HUES64 (cell line): Measurements from ENCODE around the gene SLC4A5.
"Not testable (repeated sequence)": the region's sequence is repeated elsewhere in the genome, so short reads cannot be mapped to it uniquely, and the experiment has no call there.

Source experiments
- H3K27ac ChIP-seq: 2 replicates; pipeline ENCODE4 v1.7.0; 2013; ENCODE audit warnings: low read depth, low read length, inconsistent platforms
- H3K27me3 ChIP-seq: 2 replicates; pipeline ENCODE4 v1.6.1; 2013; ENCODE audit warnings: mild to moderate bottlenecking, low read length; ENCODE audit not compliant: insufficient read depth
- H3K36me3 ChIP-seq: 2 replicates; pipeline ENCODE4 v1.6.1; 2013; ENCODE audit warnings: mild to moderate bottlenecking, low read length; ENCODE audit not compliant: insufficient read depth
- H3K4me1 ChIP-seq: 2 replicates; pipeline ENCODE4 v1.6.1; 2013; ENCODE audit warnings: mild to moderate bottlenecking, low read length, moderate library complexity; ENCODE audit not compliant: insufficient read depth
- H3K4me3 ChIP-seq: 2 replicates; pipeline ENCODE4 v1.5.1; 2013; ENCODE audit warnings: mild to moderate bottlenecking, low read length, moderate library complexity
- H3K9ac ChIP-seq: 2 replicates; pipeline ENCODE4 v1.6.1; 2013; ENCODE audit warnings: mild to moderate bottlenecking, low read depth, low read length
- H3K9me3 ChIP-seq: 2 replicates; pipeline ENCODE4 v1.6.1; 2013; ENCODE audit warnings: low read depth, low read length; ENCODE audit not compliant: insufficient read depth
- WGBS: fragments of 150-250, 120-280 bp; methylation state at CpG from one replicate; pipeline ENCODE4 v1.1.7; 2013; ENCODE audit warnings: missing lambda C conversion rate; 5-methylcytosine and 5-hydroxymethylcytosine counted together

SLC4A5 gene

DNA sequence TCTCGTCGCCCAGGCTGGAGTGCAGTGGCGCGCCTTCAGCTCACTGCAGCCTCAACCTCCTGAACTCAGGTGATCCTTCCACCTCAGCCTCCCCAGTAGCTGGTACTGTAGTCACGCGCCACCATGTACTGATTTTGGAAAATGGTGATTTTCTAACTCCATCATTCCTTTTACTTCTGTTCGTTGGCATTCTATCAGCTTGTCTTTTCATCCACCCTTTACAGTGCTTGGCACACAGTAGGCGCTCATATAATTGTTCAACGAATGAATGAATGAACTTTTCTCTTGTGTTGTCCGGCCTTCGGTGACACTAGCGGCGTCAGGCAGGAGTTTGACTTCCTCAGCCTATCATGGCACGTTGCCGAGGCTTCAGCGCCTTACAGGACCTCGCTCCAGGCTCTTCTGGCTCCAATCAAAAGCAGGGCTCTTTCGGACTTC lies 145.2 kb downstream of the SLC4A5 start:
- Histone ChIP-seq H3K27ac (peak overlapping the region; percentile 10; the same call in 1 of the 2 replicates), H3K9ac (no peak overlapping the region), H3K36me3 (peaks cover 23% of the 10 kb centered on the region), H3K27me3 (peaks cover 3% of the 10 kb centered on the region; the same call in 1 of the 2 replicates), H3K9me3 (no peaks in the 10 kb centered on the region), H3K4me3 (peak overlapping the region; percentile 75), H3K4me1 (peaks cover 11% of the 10 kb centered on the region)
- 34% methylated on average over 18 of the region's 18 CpGs for WGBS

DNA sequence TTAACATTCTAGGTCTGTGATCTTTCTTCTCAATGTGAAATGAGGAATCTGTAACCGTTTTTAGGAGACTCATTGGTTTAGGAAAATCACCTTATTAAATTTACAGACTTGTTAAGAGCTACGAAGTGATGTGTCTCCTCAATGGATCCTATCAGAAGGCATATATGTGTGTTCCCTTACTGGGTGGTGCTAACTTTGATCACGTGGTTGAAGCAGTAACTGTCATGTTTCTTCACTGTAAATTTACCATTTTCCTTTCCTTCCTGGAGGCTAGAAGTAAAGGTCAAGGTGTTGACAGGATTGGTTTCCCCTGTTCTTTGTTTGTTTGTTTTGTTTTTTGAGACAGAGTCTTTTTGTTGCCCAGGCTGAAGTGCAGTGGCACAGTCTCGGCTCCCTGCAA lies 146.2 kb downstream of the SLC4A5 start:
- Histone ChIP-seq H3K27me3 (peaks cover 3% of the 10 kb centered on the region; the same call in 1 of the 2 replicates), H3K4me3 (no peak overlapping the region), H3K4me1 (peaks cover 15% of the 10 kb centered on the region), H3K9ac (no peak overlapping the region), H3K27ac (no peak overlapping the region), H3K9me3 (no peaks in the 10 kb centered on the region), H3K36me3 (peaks cover 15% of the 10 kb centered on the region)
- WGBS, result 93% methylated on average over 3 of the region's 4 CpGs

DNA sequence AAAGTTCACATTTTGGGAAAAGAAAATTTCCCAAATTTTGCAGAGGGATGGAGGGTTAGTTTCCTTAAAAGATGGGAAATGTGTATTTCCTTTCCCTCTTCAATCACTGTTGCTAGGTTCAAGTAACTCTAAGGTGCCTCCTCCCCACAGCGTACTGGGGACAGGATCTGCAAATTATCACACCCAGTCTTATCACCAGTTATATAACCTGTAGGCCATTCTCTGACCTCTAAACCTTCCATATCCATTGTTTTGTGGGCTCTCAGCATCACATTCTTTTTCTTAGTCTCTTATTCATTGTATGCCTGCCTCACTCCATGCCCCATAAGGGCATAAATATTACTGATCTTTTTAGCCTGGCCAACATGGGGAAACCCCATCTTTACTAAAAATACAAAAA lies 148.4 kb downstream of the SLC4A5 start:
- Histone ChIP-seq H3K9ac (no peak overlapping the region), H3K36me3 (no peaks in the 10 kb centered on the region), H3K27me3 (peaks cover 3% of the 10 kb centered on the region; the same call in 1 of the 2 replicates), H3K27ac (no peak overlapping the region), H3K4me3 (no peak overlapping the region), H3K4me1 (peaks cover 8% of the 10 kb centered on the region), H3K9me3 (no peaks in the 10 kb centered on the region)
- 93% methylated on average over 1 of the region's 1 CpG for WGBS

DNA sequence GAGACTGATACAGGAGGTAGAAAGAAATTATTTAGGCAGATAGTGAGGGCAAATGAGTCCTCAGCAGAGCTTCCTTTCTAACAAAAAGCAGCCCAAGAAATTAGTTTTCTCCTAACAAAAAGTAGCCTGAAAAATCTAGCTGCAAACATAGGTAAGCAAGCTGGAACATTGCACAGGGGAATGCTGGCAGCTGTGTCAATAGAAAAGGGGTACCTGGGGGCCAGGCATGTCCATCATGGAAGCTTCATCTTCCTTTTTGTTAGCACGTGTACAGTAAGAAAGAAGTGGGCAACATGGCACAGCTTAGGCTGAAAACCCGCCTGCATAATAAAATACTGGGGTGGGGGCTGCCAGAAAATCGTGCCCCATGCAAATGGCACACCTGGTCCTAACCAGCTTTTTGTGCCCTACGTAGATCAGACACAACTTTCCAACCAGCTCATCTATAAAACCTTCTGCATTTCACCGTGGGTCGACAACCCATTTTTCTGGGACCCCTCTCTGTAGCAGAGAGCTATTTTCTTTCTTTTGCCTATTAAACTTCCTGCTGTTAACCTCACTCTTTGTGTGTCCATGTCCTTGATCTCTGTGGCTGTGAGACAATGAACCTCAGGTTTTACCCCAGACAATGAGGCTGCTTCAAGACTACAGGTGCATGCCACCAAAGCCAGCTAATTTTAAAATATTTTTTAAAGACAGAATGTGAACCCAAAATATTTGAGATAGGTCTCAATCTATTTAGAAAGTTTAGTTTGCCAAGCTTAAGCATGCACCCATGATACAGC lies 151.4 kb downstream of the SLC4A5 start:
- 82% methylated on average over 6 of the region's 6 CpGs for WGBS

GRCh38 chr2:74188696-74189095 lies 154.5 kb downstream of the SLC4A5 start:
- Histone ChIP-seq H3K36me3 (no peaks in the 10 kb centered on the region), H3K9me3 (no peaks in the 10 kb centered on the region), H3K4me3 (no peak overlapping the region), H3K4me1 (peaks cover 19% of the 10 kb centered on the region), H3K27ac (0 out of 2 replicates have a peak overlapping the region, but pooled peaks have one; percentile 52), H3K27me3 (no peaks in the 10 kb centered on the region), H3K9ac (no peak overlapping the region)
- WGBS, result 91% methylated on average over 3 of the region's 3 CpGs

More for the DNA sequence above, 151.4 kb downstream of the SLC4A5 start:
- no peak overlapping the region for H3K4me3 ChIP-seq
- H3K9me3 ChIP-seq, result no peaks in the 10 kb centered on the region
- peak overlapping the region; percentile 52 for H3K9ac ChIP-seq
- peaks cover 19% of the 10 kb centered on the region for H3K4me1 ChIP-seq
- H3K36me3 ChIP-seq, result no peaks in the 10 kb centered on the region
- H3K27me3 ChIP-seq, result no peaks in the 10 kb centered on the region
- no peak overlapping the region for H3K27ac ChIP-seq

DNA sequence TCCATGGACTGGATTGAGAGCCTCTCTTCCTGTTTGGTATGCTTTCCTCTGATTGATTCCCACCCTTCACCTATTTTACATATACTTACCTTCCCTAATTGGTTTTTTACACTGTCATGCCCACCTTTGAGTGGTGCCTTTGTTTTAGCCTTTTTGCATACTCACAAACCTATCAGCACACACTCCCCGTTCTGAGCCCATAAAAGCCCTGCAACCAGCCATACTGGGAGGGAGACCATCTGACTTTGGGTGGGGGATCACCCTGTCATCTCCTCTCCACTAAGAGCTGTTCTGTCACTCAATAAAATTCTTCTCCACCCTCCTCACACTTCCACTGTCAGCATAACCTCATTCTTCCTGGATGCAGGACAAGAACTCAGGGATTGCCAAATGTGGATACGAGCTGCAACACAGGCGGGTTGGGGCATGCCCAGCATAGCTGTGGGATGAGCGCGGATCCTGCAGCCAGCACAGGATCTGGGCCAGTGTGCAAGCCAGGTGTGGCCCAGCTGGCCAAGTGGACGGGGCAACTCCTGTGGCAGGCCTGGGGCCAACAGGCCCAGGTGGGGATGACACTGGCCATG lies 155.1 kb downstream of the SLC4A5 start:
- H3K9ac ChIP-seq, result no peak overlapping the region
- peak overlapping the region; percentile 68; the same call in 1 of the 2 replicates for H3K27ac ChIP-seq
- no peak overlapping the region for H3K4me3 ChIP-seq
- no peaks in the 10 kb centered on the region for H3K36me3 ChIP-seq
- no peaks in the 10 kb centered on the region for H3K27me3 ChIP-seq
- no peaks in the 10 kb centered on the region for H3K9me3 ChIP-seq
- WGBS, result 78% methylated on average over 6 of the region's 6 CpGs
- peaks cover 19% of the 10 kb centered on the region for H3K4me1 ChIP-seq

DNA sequence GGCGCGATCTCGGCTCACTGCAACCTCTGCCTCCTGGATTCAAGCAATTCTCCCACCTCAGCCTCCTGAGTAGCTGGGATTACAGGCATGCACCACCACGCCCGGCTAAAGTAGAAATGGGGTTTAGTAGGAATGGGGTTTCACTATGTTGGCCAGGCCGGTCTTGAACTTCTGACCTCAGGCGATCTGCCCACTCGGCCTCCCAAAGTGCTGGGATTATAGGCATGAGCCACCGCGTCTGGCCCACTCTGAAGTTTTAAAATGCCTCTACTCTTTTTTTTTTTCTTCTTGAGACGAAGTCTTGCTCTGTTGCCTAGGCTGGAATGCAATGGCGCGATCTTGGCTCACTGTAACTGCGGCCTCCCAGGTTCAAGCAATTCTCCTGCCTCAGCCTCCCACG lies 156.5 kb downstream of the SLC4A5 start:
- WGBS, result 98% methylated on average over 15 of the region's 15 CpGs
- not testable (repeated sequence) for H3K27me3 ChIP-seq, H3K9me3 ChIP-seq, H3K4me3 ChIP-seq, H3K27ac ChIP-seq, H3K36me3 ChIP-seq, H3K9ac ChIP-seq
- peaks cover 15% of the 10 kb centered on the region for H3K4me1 ChIP-seq

DNA sequence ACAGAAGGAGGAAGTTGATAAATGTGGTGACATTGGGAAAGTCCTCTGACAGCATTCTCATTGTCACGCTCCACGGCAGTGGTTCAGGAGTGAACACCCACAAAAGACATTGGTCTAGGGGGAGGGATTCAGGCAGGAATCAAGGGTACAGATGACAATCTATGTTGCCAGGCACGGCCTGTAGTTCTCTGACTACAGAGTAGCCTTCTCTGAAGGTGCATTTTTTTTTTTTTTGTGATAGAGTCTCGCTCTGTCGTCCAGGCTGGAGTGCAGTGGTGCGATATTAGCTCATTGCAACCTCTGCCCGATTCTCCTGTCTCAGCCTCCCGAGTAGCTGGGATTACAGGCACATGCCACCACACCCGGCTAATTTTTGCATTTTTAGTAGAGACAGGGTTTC lies 157.2 kb downstream of the SLC4A5 start:
- 96% methylated on average over 9 of the region's 9 CpGs for WGBS
- H3K4me3 ChIP-seq, result no peak overlapping the region
- H3K27ac ChIP-seq, result no peak overlapping the region
- H3K9ac ChIP-seq, result no peak overlapping the region
- peaks cover 15% of the 10 kb centered on the region for H3K4me1 ChIP-seq
- H3K9me3 ChIP-seq, result no peaks in the 10 kb centered on the region
- no peaks in the 10 kb centered on the region for H3K27me3 ChIP-seq
- H3K36me3 ChIP-seq, result no peaks in the 10 kb centered on the region

GRCh38 chr2:74183878-74184277 lies 159.3 kb downstream of the SLC4A5 start:
- Histone ChIP-seq H3K9ac (no peak overlapping the region), H3K36me3 (no peaks in the 10 kb centered on the region), H3K9me3 (no peaks in the 10 kb centered on the region), H3K4me1 (peaks cover 15% of the 10 kb centered on the region), H3K27ac (no peak overlapping the region), H3K27me3 (no peaks in the 10 kb centered on the region), H3K4me3 (no peak overlapping the region)
- WGBS, result 85% methylated on average over 2 of the region's 2 CpGs

DNA sequence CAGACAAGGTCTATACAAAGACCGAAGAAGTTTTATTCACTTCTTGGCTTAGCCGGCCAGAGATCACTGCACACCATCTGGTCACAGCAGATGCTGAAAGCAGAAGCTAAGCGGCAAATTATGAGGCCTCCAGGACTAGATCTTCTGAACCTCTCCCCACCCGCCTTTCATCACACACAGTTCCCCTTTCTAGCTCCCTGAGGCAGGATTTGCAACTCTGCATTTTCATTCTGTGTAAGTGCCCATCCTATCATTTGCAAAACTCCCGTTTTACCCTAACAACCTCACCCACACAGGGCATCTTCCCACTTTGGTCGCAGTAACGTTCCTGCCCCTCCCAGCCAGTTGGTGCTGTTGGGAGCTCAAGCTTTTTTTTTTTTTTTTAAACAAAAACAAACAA lies 161.5 kb downstream of the SLC4A5 start:
- H3K4me1 ChIP-seq, result peaks cover 7% of the 10 kb centered on the region; the same call in 1 of the 2 replicates
- no peaks in the 10 kb centered on the region for H3K9me3 ChIP-seq
- H3K36me3 ChIP-seq, result 0 out of 2 replicates have a peak, but pooled peaks cover 2% of the 10 kb centered on the region
- no peak overlapping the region for H3K27ac ChIP-seq
- no peak overlapping the region for H3K9ac ChIP-seq
- no peak overlapping the region for H3K4me3 ChIP-seq
- 67% methylated on average over 7 of the region's 7 CpGs for WGBS
- H3K27me3 ChIP-seq, result no peaks in the 10 kb centered on the region

DNA sequence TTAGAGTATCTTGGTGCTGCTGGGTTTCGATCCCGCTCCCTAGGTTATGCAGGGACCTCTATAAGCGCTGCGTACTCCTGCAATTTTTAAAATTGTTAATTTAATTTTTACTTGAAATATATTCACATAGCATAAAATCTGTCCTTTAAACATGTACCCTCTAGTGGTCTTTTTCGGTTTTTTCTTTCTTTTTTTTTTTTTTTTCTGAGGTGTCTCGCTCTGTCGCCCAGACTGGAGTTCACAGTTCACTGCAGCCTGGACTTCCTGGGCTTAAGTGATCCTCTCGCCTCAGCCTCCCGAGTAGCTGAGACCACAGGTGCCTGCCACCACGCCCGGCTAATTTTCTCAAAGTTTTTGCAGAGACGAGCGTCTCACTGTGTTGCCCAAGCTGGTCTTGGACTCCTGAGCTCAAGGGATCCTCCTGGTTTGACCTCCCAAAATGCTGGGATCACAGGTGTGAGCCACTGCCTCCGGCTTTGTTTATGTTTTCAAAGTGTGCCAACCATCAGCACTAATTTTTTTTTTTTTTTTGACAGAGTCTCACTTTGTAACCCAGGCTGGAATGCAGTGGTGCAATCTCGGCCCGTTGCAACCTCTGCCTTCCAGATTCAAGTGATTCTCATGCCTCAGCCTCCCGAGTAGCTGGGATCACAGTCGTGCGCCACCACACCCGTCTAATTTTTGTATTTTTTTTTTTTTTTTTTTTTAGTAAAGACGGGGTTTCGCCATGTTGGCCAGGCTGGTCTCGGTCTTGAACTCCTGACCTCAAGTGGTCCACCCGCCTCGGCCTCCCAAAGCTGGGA lies 164.0 kb downstream of the SLC4A5 start:
- 72% methylated on average over 23 of the region's 25 CpGs for WGBS

More for the DNA sequence above, 164.0 kb downstream of the SLC4A5 start:
- no peaks in the 10 kb centered on the region for H3K9me3 ChIP-seq
- peak overlapping the region; percentile 98 for H3K4me3 ChIP-seq
- no peak overlapping the region for H3K27ac ChIP-seq
- H3K27me3 ChIP-seq, result no peaks in the 10 kb centered on the region
- H3K4me1 ChIP-seq, result peaks cover 7% of the 10 kb centered on the region; the same call in 1 of the 2 replicates
- no peak overlapping the region for H3K9ac ChIP-seq
- peaks cover 2% of the 10 kb centered on the region; the same call in 1 of the 2 replicates for H3K36me3 ChIP-seq
